ENCODE results near the gene CACNA1C.

The CACNA1C gene

DNA sequence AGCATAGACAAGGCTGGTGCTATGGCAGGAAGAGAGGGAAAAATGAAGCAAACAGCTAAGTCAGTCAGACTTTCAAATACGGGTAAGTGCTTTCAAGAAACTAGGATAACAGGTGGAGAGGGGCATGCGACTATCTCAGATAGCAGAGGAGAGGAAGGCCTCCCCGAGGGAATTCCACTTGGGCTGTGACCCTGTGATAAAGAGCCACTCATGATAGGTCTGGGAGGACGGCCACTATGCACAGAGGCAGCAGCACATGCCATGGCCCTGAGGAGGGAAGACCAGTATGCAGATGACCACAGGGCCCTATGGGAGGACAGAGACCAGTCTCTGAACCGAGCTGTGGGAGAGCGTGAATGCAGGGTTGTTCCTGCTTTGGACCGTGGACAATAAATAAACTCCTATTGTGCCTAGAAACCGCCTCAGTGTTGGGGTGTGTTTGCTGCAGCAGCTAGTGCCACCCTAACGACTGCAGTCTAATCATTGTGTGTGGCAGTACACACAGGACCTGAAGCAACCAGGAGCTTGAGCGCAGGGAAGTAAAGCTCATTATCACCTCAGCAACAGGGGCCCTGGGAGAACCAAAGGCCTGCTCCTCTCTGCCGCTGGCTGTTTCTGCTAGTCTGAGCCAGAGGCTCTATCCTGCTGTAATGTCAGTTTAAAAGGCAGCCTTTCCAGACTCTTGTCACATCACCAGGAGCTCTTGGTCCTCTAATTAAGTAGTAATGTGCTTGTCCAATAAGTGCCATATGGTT, 119.1 kb downstream of the CACNA1C start:
- no peak for DNase-seq (ENCODE audit: low read depth in 2 of 2)

DNA sequence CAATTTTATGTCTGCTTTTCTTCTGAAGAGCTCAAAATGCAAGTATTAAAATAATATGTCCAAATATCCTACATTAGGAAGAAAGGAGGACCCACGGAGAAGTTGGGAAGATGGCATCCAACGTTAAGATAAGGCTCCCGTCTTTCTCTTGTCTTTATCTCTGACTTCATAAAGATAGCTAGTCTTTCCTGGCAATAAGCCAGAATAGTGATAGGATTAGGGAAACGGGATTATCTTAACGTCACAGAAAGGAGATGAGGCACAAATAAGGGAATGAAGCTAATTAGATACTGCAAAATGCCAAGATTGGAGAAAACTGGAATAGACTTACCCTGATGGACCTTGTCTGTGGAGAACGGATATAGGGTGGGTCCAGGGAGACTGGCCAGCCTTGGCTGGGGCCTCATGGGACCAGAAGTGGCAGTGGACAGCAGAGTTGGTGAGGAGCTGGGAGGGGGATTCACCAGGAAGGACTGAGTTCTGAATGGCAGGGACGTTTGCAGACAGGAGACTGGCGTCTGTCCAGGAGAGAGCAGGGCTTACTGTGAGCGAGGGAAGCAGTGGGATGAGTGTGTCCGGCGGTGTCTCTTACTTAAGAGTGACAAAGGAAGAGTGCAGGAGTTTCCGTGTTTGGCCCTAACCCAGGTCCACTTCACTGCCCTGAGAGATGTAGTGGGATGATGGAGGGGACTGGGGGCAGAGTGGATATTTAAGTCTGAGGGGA, 119.9 kb downstream of the CACNA1C start:
- DNase-seq (ENCODE audit: low read depth in 2 of 2), result no peak

DNA sequence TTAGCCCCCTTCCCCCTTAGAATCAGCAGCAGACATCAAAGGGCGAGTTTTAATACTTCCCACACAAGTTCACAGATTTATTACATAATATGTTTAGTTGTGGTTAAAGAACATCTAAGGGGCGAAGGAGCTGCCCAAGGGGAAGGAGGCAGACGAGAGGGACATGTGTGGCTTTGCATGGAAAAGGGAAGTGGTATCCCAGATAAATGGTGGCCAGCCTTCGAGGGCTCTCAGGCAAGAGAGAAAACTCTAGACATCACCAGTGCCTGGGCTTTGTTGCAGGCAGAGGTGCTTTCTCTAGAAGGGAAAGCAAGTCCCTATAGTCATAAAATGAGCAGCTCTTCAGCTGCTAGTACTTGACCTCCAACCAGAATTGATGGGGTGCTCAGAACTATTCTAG, 121.2 kb downstream of the CACNA1C start:
- no peak for DNase-seq (ENCODE audit: low read depth in 2 of 2)

DNA sequence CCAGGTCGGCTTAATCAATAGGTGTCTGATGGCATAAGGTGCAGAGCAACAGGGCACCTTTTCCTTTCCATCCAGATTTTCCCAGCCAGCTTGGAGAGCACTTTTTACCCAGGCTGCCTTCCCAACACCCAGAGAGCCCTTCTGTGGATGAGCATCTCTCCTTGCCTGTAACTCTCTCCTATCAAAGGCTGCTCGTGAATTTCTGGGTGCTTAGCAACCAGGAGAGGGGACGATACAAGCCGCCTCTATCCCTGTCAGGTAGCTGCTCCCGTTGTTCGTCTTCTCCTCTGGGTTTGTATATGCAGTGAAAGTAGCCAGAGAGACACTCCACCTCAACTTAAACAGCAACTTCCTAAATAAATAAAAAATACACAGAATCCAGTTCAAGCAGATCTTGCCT, 124.2 kb downstream of the CACNA1C start:
- no peak for DNase-seq (ENCODE audit: low read depth in 2 of 2)

DNA sequence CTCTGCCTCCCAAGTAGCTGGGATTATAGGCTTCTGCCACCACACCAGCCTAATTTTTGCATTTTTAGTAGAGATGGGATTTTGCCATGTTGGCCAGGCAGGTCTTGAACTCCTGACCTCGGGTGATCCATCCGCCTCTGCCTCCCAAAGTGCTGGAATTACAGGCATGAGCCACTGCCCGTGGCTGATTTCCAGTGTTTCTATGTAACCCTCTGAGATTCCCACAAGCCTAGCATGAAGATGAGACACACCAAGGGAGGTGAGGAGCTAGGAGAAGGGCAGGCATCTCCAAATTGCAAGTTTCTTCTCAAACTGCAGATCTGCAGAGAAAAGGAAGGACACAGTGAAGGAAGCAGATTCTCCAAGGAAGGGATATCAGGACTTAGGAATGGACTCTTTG, 125.0 kb downstream of the CACNA1C start:
- no peak for DNase-seq (ENCODE audit: low read depth in 2 of 2)

DNA sequence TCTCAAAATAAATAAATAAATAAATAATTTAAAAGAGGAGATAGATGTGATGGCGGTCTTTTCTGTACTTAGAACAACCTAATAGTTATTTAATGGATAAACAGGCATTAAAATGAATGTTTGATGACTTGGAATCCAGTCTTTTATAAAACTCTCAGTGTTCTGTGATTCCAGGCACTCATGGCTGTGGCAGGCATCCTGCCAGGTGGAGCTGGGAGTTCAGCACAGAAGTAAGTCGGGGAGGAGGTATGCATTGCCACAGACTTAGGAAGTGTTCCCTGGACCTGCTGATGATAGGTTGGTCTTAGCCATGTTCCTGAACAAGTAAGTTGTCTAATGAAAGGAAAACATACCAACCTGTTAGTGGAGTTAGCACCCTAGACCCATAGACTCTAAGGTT, 126.3 kb downstream of the CACNA1C start:
- DNase-seq (ENCODE audit: low read depth in 2 of 2), result no peak

DNA sequence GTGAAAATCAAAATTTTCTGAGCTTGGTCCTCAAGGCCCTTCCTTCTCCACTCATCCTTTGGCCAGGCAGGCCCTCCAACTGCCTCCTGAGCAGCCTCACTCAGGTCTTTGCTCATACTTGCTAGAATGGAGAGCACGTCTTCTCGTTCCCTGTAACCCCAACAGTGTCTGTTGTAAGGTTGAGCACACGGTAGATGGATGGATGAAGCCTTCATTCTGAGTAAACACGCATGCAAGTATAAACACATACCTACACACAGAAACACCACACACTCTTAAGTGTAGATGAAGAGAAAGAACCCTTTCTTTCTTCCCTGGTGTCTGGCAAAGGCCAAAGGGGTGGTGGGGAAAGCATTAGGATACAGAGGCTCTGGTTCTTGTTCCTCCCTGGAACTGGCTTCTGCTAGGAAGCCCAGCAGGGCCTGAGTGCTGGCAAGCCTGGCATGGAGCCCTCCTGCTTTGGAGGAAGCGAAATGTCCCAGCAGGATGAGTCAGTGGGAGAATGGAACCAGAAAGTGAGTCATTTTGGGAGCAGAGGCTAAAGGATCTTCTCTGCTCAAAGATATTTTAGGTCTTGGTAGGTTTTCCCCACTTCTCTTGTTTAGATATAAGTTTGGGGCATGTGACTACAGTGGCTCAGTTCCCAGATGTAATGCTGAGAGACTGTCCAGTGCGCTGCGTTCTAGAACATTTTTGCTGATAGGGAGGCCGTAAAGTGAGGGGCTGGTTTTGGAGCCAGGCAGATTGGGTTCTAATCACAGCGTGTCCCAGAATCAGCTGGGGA, 127.4 kb downstream of the CACNA1C start:
- no peak for DNase-seq (ENCODE audit: low read depth in 2 of 2)

DNA sequence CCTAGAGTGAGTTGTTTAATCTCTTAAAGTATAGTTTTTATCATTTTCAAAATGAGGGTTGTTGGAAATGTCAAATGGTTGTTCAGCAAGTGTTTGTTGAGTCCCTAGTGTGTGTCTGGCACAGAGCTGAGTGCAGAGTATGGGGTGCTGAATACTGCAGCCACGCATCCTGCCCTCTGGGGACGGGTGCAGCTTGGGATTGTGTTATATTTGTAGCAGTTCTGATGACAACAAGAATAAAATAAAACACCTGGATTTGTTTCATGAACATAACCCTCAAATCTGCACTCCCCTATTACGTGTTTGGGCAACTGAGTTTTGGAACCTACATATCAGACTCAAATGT, 127.9 kb downstream of the CACNA1C start:
- no peak for DNase-seq (ENCODE audit: low read depth in 2 of 2)

DNA sequence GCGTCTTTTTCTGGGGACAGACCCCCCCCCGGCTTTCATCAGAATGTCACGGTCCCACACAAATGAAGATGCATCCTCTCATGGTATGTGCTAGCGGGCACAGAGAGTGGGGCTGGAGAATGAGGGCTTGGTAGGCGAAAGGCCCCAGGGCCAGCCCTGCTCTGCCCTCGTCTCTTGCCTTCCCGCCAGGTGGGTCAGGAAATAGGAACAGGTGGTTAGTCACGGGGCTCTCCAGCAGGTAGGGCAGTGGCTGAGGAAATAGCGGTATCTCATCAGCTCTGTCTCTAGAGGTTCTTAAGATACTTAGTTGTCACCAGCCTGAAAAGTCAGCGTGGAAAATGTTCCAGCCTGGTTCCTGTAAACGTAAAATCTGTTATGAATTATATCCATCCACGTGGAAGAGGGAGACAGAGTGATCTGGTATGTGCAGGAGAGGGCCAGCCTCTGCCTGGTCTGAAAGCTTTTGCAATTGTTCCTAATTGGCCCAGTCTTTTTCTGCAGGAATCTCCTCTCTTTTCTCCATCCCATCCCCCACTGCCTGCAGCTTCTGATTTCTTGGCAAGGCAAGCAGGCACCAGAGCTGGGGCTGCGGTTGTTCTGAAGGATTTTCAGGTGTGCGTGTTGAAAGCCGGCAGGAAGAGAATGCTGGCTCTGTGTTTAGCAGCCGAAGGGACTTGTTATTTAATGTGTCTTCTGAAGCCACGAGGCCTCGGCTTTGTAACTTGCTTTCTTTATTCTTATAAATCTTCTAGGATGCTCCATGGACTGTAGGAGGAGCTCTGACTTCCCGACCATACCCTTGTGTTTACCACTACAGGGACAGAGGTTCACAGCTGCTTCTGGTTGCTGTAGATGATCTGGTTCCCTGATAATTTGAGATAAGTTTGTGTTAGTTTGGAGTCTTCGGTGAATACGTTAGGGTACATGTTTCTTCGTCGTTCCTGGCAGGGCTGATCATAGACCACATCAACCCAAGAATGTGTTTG, 131.1 kb downstream of the CACNA1C start:
- no peak for DNase-seq (ENCODE audit: low read depth in 2 of 2)

DNA sequence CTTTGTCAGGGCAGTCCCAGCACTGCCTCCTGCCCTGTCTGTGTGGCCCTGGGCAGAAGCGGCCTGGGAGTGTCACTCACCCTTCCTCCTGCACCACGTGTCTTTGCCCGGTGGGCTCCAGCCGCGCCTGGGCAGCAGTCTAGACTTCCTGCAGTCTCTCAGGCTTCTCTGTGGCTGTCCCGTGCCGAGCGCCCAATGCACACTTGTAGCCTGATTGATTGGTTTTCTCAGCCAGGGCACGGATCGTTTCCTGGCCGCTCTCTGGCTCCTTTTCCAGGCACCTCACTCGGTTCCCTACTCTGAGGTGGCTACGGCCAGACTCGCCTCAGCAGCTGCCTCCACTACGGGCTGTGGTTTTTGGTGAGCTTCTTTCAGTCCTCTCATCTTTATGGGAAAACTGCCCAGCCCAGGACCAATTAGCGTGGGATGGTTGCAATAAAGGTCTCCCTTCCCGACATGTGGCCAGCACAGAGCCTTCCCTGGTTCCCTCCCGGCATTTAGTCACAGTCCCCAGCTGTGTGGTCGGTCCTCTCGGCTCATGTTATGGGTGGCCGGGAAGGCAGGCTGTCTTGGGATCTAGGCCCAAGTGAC, 133.1 kb downstream of the CACNA1C start:
- DNase-seq (ENCODE audit: low read depth in 2 of 2), result no peak

DNA sequence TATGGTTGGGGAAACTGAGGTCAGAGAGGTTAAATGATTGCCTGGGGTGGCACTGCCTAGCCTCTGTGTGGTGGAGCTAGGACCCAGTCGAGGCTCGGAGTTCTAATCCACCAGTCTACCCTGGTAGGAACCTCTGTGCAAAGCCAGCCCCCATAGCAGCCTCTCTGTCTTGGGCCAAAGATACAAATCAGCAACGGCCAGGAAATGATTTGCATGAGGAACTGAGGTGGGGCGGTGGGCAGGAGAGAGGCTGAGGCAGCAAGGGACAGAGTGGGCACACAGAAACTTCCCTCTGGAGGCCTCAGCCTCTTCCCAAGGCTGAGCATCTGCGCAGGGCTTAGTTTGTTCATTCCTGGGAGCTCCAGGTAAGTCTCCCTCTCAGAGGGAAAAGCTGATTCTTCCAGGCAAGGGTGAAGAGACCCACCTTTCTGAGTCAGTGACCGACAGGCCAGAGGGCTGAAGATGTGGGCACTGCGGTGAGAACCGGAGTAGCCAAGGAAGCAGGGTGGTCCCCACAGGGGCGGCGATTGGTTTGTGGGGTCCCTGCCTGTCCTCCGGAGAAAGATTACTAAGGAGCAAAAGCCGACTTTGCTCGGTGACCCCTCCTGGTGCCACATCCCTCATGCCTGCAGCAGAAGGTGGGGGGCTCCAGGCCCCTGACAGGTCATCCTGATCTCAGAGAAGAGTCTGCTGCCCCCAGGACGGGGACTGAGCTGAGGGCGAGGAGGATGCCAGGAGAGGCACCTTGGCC, 134.6 kb downstream of the CACNA1C start:
- DNase-seq (ENCODE audit: low read depth in 2 of 2), result no peak

DNA sequence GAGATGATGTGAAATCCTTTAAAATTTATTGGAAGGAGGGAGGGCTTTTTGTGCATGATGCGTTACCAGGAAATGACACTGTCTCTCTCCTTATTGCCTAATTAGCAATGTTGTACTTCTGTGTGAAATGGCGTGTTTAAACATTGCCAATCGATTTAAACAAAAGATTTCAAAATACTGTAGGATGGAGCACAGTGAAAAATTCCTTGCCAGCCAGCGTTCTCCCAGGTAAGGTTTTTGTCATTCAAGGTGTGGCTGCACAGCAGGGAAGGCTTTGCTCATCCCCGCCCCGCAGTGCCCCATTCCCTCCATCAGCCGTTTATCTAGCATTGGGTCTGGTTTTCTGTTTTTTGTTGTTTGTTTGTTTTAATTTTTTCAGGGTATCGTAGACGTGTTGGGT, 137.3 kb downstream of the CACNA1C start:
- no peak for DNase-seq (ENCODE audit: low read depth in 2 of 2)

DNA sequence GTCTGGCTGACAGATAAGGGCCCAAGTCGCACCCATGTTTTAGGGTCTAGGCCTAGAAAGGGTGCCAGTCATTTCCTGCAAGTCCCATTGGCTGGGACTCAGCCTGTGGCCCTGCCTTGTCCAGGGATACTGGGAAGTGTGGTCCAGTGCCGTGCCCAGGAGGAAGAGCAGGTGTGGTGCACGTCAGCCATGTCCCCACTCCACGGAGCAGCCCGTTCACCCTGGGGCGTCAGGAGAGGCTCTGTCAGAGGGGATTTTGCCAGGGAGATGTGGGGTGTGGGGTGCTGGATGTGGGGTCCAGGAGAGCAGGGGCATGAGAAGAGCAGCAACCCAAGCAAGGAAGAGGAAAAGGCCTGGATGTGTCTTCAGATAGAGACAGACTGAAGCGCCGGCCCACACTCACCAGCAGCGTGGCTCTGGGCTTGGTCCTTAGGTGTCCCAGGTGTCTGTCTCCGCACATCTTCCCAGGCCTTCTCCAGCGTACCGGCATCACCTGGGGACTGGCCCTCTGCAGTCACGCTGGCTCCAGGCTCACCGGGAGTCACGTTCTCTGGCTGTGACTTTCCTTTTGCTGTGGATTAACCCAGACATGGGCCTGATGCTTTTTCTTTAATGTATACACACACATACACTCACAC, 138.2 kb downstream of the CACNA1C start:
- DNase-seq (ENCODE audit: low read depth in 2 of 2), result no peak

DNA sequence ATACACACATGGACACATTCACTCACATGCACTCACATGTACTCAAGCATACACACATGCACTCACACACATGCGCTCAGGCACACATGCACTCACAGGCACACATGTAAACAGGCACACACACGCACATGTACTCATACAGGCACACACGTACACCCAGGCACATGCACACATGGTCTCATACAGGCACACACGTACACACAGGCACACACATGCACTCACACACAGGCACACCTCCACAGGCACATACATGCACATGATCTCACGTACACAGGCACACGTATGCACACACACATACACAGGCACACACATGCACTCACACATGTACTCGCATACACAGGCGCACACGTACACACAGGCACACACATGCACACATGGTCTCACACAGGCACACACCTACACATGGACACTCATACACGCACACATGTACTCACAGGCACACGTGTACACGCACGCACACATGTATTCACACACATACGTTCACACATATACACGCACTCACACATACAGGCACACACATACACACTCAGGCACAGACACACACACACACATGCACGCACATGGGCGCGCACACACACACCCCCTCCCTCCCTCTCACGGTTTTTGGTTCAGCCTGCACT, 138.9 kb downstream of the CACNA1C start:
- DNase-seq (ENCODE audit: low read depth in 2 of 2), result no peak

DNA sequence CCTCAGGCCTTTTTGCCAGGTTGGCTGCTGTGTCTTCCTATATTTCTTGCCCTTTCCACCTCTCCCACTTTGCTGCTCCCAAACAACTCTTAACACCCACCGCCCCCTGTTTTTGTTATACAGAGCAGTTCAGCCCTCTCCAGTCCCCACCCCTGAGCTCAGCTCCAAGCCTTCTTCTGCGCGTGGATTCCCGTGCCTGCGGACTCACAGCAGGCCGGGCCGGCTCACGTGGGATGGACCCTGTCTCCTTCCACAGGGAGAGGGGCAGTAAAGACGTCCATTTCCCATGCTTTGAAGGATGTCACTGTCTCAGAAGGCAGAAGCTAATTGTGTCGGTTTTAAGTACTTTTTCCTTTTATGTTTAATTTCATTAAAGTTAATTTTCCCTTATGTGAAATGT, 139.4 kb downstream of the CACNA1C start:
- DNase-seq (ENCODE audit: low read depth in 2 of 2), result no peak

DNA sequence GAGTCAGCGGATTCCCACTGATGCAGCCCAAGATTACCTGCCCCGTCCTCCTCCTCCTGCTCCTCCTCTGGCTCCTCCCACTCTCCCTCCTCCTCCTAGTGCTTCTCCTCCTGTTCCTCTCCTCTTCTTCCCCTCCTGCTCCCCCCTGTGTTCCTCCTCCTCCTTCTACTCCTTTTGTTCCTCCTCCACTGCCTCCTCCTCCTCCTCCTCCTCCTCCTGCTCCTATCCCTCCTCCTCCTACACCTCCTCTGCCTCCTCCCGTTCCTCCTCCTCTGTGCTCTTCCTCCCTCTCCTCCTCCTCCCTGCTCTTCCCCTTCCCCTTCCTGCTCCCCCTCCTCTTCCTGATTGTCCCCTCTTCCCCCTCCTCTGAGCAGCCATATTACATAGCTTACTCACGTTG, 141.3 kb downstream of the CACNA1C start:
- DNase-seq (ENCODE audit: low read depth in 2 of 2), result no peak

DNA sequence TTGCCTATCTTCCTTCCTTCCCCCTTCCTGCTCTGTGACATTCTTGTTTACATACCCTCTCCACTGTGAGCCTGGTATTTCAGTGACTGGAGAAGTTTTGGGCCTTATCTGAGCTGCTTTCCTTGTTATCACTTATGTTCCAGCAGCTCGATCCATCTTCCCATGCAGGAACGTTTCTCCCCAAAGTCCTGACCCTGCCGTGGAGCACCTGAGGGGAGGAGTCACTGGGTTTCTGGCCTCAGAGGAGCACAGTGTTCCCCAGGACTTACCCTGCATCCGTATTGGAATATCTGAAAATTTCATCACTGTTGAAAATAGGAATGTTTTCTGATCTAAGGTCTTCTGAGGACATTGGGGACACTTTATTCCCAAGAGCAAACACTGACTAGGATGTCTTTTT, 141.8 kb downstream of the CACNA1C start:
- DNase-seq (ENCODE audit: low read depth in 2 of 2), result no peak

DNA sequence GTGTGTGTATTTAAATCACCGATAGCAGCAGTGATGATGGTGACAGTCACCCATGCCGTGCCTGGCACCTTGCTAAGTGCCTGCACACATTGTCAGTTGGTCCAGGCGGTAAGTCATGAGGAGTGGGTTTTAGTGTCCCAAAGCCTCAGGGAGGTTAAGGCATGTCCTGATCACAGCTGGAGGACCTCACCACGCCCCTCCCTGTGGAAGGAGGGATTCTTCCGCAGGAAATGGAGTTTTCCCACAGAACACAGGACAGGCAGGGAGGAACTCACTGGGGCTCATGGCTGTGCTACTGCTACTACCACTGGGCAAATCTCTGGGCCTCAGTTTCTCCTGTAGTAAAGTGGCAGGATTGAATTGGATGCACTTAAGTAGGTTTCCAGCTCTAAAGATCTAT, 142.3 kb downstream of the CACNA1C start:
- no peak for DNase-seq (ENCODE audit: low read depth in 2 of 2)

DNA sequence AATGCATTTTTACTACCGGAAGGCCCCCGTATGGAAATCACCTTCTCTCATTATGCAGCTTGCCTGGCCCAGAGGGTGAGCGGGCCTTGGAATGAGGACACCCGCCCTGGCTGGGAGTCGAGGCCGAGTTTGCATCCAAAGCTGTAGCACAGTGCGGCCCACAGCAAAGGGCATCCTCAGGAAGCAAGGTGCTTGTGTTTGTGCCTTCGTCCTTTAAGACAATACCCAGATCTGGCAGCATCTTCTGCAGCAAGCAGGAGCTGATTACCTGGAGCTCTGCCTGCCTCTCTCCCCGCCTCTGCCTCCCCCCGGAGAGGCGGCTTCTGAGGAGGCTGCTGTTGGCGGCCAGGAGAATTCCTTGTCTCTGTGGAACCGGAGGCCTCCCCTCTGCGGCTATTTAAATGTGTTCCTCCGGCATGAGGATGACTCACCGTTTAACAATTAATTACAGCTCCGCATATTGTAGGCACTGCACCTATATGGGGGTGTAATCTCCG, 145.3 kb downstream of the CACNA1C start:
- no peak for DNase-seq (ENCODE audit: low read depth in 2 of 2)

Measured in stimulated activated CD8-positive, alpha-beta memory T cell treated with anti-CD3 and anti-CD28 coated beads, Interleukin-2, amount 100 ng/mL, for 1 hour (primary cell).